Measurements from ENCODE around the gene OTX2. TPM values are rescaled to one million over a fixed set of nuclear protein-coding genes. Genes with fewer than 3 reads are reported as not detected.

The OTX2 gene
- total and polyA plus RNA-seq, 2 experiments from 2014 or later: 0.11 to 0.53 TPM

DNA sequence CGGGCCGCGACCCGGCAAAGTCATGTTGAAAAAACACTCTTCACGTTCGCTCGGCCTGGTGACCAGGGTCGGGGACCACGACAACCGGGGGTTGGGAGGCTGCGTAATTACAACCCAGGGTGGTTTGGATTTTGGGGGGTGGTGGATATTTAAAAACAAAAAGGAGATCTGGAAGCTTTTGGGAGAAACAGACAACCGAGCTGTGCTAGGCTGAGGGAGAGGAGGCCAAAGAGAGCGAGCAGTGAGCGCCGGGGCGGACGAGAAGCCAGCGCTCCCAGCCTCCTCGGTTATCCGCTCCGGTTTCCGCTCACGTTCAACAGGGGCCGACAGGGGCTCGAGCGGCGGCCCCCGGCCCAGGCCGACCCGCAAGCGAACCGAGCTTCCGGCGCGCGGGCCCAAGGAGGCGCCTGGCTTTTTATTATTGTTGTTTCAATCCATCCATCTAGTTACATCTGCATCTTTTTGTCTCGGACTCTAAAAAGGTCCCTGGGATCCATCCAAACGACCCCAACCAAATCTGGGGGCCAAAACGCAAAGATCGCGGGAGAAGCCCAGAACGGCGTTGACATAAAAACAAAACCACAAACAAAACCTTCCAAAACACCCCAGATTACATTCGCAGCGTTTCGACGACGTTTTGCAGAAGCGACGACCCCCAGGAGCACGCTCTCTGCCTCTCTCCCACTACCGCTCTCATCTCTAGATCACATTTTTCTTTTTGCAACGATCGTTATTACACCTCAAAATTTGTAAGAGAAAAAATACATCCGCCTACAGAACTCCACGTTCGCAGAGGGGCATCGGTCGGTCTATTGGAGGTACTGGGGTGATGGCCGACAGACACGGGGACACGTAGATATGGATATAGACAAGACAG is 771 bp downstream of the OTX2 start:
- H2AFZ ChIP-seq: peak overlapping the region; percentile 8
- WGBS (ENCODE audit: low lambda C conversion rate, missing lambda C conversion rate): 2% methylated on average over 61 of the region's 63 CpGs

DNA sequence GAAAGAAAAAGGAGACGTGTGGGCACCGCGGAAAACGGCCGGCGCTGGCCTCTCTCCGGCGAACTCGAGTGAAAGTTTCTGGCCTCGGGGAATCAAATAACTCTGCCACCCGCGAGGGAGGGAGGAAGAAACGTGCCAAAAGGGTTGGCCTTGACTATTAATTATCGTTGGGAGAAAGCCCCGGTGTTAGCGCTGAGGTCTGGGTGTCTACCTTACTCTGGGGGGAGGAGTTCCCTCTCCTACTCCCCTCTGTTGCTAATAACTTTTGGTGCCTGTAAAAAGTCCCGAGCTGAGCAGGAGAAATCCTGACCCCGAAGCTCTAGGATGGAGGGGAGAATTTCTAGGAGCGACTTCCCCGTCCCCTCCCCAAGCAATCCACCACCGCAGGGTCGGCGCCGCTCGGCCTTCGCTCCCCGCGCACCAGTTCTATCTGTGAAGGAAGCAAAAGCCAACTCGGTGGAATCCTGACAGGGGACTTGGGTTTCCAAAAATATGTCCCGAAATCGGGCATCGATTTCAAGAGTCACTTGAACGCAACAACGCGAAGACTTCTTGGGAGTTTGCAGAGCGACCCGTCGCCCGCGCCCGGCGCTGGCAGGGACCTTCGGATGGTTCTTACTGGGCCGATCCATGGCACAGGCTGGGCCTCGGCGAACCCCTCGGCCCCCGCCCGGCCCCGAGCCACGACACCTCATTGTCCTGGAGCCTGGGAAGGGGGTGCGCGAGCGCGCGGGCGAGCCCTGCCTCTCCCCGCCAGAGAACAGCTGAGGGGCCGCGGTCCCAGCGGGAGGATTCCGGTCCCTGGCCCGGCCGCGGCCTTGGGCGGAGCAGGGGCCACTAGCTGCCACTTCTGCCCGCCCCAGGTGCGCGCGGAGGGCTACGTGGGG is 1.7 kb downstream of the OTX2 start:
- no peaks in the 10 kb centered on the region for H3K79me2 ChIP-seq
- H2AFZ ChIP-seq: peak overlapping the region; percentile 8
- H3K4me3 ChIP-seq: no peak overlapping the region
- no peaks in the 10 kb centered on the region for H3K9me3 ChIP-seq (ENCODE audit: low read depth)
- 2% methylated on average over 71 of the region's 71 CpGs for WGBS (ENCODE audit: low lambda C conversion rate, missing lambda C conversion rate)
- H3K27me3 ChIP-seq: peaks cover 98% of the 10 kb centered on the region
- no peaks in the 10 kb centered on the region for H4K20me1 ChIP-seq (ENCODE audit: insufficient read depth, poor library complexity, severe bottlenecking)
- H3K27ac ChIP-seq: no peak overlapping the region
- peak overlapping the region; percentile 61 for H3K4me2 ChIP-seq
- H3K4me1 ChIP-seq (ENCODE audit: insufficient read depth): peaks cover 11% of the 10 kb centered on the region
- DNase-seq (ENCODE audit: low spot score): peak; percentile 11
- H3K36me3 ChIP-seq (replicated peaks; ENCODE audit: insufficient read depth, low read depth): no peaks in the 10 kb centered on the region
- H3K9me2 ChIP-seq (replicated peaks; ENCODE audit: insufficient read depth): no peaks in the 10 kb centered on the region
- peak; percentile 85 for TF ChIP-seq EZH2phosphoT487 (IDR thresholded peaks at IDR 0.05; ENCODE audit: low read depth, severe bottlenecking, unreplicated experiment)
- peak; percentile 98 for TF ChIP-seq EZH2 (IDR thresholded peaks at IDR 0.05; ENCODE audit: borderline replicate concordance)
- TF ChIP-seq, protein P1, sequence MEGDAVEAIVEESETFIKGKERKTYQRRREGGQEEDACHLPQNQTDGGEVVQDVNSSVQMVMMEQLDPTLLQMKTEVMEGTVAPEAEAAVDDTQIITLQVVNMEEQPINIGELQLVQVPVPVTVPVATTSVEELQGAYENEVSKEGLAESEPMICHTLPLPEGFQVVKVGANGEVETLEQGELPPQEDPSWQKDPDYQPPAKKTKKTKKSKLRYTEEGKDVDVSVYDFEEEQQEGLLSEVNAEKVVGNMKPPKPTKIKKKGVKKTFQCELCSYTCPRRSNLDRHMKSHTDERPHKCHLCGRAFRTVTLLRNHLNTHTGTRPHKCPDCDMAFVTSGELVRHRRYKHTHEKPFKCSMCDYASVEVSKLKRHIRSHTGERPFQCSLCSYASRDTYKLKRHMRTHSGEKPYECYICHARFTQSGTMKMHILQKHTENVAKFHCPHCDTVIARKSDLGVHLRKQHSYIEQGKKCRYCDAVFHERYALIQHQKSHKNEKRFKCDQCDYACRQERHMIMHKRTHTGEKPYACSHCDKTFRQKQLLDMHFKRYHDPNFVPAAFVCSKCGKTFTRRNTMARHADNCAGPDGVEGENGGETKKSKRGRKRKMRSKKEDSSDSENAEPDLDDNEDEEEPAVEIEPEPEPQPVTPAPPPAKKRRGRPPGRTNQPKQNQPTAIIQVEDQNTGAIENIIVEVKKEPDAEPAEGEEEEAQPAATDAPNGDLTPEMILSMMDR (IDR thresholded peaks at IDR 0.05; ENCODE audit: poor library complexity): no peak

More for the DNA sequence above, 771 bp downstream of the OTX2 start:
- Histone ChIP-seq H3K4me3 (no peak overlapping the region), H3K36me3 (replicated peaks; ENCODE audit: insufficient read depth, low read depth) (no peaks in the 10 kb centered on the region), H3K4me2 (peak overlapping the region; percentile 61), H3K9me2 (replicated peaks; ENCODE audit: insufficient read depth) (no peaks in the 10 kb centered on the region), H3K79me2 (no peaks in the 10 kb centered on the region), H3K27ac (no peak overlapping the region), H4K20me1 (ENCODE audit: insufficient read depth, poor library complexity, severe bottlenecking) (no peaks in the 10 kb centered on the region), H3K9me3 (ENCODE audit: low read depth) (no peaks in the 10 kb centered on the region), H3K27me3 (peaks cover 98% of the 10 kb centered on the region), H3K4me1 (ENCODE audit: insufficient read depth) (peaks cover 11% of the 10 kb centered on the region)
- no peak for DNase-seq (ENCODE audit: low spot score)
- peak; percentile 80 for TF ChIP-seq EZH2 (IDR thresholded peaks at IDR 0.05; ENCODE audit: borderline replicate concordance)
- TF ChIP-seq, protein P1 (IDR thresholded peaks at IDR 0.05; ENCODE audit: poor library complexity): no peak
- peak; percentile 57 for TF ChIP-seq EZH2phosphoT487 (IDR thresholded peaks at IDR 0.05; ENCODE audit: low read depth, severe bottlenecking, unreplicated experiment)

DNA sequence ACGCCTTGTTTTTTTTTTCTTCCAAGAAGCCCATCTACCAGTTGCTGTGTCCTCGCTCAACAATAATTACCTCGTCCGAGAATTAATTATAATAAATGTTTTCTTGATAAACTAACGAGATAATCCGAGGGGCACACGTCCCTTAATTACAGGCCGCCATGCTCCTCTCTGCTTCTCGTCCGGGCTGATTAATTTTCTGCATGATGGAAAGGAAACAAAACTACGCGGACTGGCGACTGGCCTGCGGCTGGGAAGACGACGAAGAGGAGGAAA is 2.2 kb downstream of the OTX2 start:
- no peaks in the 10 kb centered on the region for H4K20me1 ChIP-seq (ENCODE audit: insufficient read depth, poor library complexity, severe bottlenecking)
- H3K36me3 ChIP-seq (replicated peaks; ENCODE audit: insufficient read depth, low read depth): no peaks in the 10 kb centered on the region
- 1% methylated on average over 16 of the region's 16 CpGs for WGBS (ENCODE audit: low lambda C conversion rate, missing lambda C conversion rate)
- TF ChIP-seq EZH2 (IDR thresholded peaks at IDR 0.05; ENCODE audit: borderline replicate concordance) (peak; percentile 22), EZH2phosphoT487 (IDR thresholded peaks at IDR 0.05; ENCODE audit: low read depth, severe bottlenecking, unreplicated experiment) (no peak)
- no peak for DNase-seq (ENCODE audit: low spot score)
- no peaks in the 10 kb centered on the region for H3K9me2 ChIP-seq (replicated peaks; ENCODE audit: insufficient read depth)
- H3K9me3 ChIP-seq (ENCODE audit: low read depth): no peaks in the 10 kb centered on the region
- peak overlapping the region; percentile 61 for H3K4me2 ChIP-seq
- H3K79me2 ChIP-seq: no peaks in the 10 kb centered on the region
- no peak overlapping the region for H3K27ac ChIP-seq
- no peak overlapping the region for H3K4me3 ChIP-seq
- H2AFZ ChIP-seq: peak overlapping the region; percentile 8
- peaks cover 98% of the 10 kb centered on the region for H3K27me3 ChIP-seq
- peaks cover 11% of the 10 kb centered on the region for H3K4me1 ChIP-seq (ENCODE audit: insufficient read depth)

Data from hepatocyte (in vitro differentiated cells).